A549 treated with GW870086 at 1 μM for 4 hours (cell line): Measurements from ENCODE around the gene CYP2F1. TPM values are rescaled to one million over a fixed set of nuclear protein-coding genes. Genes with fewer than 3 reads are reported as not detected.

Experiments
- total RNA-seq: library from RNA; stranded (reverse); fragments of 200-300 nt; extraction: Qiagen RNA extraction; gene quantifications from 5 replicates; pipeline ENCODE4 v1.2.3, GENCODE V29; 2022; ENCODE audit warnings: low read depth

Gene CYP2F1, protein sequence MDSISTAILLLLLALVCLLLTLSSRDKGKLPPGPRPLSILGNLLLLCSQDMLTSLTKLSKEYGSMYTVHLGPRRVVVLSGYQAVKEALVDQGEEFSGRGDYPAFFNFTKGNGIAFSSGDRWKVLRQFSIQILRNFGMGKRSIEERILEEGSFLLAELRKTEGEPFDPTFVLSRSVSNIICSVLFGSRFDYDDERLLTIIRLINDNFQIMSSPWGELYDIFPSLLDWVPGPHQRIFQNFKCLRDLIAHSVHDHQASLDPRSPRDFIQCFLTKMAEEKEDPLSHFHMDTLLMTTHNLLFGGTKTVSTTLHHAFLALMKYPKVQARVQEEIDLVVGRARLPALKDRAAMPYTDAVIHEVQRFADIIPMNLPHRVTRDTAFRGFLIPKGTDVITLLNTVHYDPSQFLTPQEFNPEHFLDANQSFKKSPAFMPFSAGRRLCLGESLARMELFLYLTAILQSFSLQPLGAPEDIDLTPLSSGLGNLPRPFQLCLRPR
- total RNA-seq = not detected in 5 replicates

DNA sequence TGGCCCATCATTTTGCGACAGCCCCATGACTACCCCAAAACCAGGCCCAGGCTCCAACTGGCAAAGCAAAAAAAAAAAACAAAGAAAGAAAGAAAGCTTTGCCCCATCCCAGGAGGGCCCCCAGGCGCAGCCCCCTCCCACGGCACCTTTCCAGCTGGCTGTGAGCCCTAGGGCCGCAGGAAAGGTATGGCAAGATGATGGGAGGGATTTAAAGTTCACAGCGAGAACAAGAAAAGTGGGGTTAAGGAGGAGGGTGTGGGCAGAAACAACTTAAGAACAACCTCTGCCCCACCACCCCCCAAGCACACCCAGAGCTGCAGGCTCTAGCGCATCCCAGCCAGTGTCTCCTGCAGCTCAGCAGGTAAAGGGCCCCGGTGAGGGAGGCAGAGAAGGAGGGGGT is at the start of gene CYP2F1:
Gene CYP2F1, plus strand, starts transcription at position 301 of the 400 bp plus-strand sequence. CDS start 1,757 bp downstream, outside the sequence.

DNA sequence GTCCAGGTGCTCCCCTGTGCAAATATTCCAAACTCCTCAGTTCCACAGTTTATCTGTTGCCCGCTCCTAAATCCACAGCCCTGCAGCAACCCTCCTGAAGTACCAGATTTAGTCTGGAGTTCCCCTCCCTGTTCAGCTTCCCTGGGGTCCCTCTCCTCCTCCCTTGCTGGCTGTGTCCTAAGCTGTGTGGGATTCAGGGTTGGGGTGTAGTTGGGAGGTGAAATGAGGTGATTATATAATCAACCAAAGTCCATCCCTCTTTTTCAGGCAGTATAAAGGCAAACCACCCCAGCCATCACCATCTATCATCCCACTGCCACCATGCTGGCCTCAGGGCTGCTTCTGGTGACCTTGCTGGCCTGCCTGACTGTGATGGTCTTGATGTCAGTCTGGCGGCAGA is 26.1 kb upstream of the CYP2F1 start, which contains the start of gene CYP2A13:
Gene CYP2A13, plus strand, starts transcription at position 301 of the 400 bp plus-strand sequence. Its CDS starts 21 bp downstream, at position 322.

Other genes starting within 250 kb of the CYP2F1 start
- not detected in 5 replicates for gene CYP2A7, start 232.2 kb upstream of the CYP2F1 start, total RNA-seq
- gene CYP2B6, start 123.2 kb upstream of the CYP2F1 start, total RNA-seq = 0.03 TPM in 1 of 5 replicates, not detected in the others
- not detected in 5 replicates for gene CYP2A13, start 26.0 kb upstream of the CYP2F1 start, total RNA-seq
- gene CYP2S1, start 78.8 kb downstream of the CYP2F1 start, total RNA-seq = 17.6 to 24.9 TPM (median 21.5 TPM) in 5 replicates
- gene AXL, start 104.8 kb downstream of the CYP2F1 start, total RNA-seq = 101 to 107 TPM (median 104 TPM) in 5 replicates
- gene HNRNPUL1, start 149.9 kb downstream of the CYP2F1 start, total RNA-seq = 287 to 313 TPM (median 295 TPM) in 5 replicates
- 33.3 to 44.7 TPM (median 40.2 TPM) in 5 replicates for gene CCDC97, start 195.7 kb downstream of the CYP2F1 start, total RNA-seq
- gene TGFB1, start 239.5 kb downstream of the CYP2F1 start, total RNA-seq = 129 to 146 TPM (median 143 TPM) in 5 replicates
- 27.0 to 35.1 TPM (median 31.0 TPM) in 5 replicates for gene B9D2, start 249.7 kb downstream of the CYP2F1 start, total RNA-seq